Activated CD4-positive, alpha-beta T cell treated with anti-CD3 and anti-CD28 coated beads, Interleukin-2, amount 50 U/mL, for 4 hours (primary cell): ENCODE results near the gene PTGES3L.
"Not testable (repeated sequence)": the region's sequence is repeated elsewhere in the genome, so short reads cannot be mapped to it uniquely, and the experiment has no call there.

Source experiments
- DNase-seq, 2 experiments: peaks; one replicate each; pipeline ENCODE4 v3.0.0-alpha.2; 2020

The PTGES3L gene

DNA sequence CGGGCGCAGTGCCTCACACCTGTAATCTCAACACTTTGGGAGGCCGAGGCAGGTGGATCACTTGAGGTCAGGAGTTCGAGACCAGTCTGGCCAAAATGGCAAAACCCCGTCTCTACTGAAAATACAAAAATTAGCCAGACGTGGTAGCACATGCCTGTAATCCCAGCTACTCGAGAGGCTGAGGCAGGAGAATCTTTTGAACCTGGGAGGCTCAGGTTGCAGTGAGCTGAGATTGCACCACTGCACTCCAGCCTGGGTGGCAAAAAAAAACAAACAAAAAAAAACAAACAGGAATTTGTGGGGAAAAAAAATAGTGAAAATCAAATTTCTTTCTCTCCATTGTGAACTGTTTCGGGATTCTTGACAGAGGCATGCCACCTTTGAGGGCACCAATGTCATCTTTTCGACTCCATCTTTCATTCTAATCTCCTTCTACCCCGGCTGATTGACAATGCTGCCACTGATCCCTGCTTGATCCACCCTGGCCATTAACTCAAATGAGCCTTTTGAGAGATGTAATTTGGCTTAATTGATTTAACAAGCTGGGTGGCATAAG lies 60.3 kb downstream of the PTGES3L start:
- DNase-seq: not testable (repeated sequence)

DNA sequence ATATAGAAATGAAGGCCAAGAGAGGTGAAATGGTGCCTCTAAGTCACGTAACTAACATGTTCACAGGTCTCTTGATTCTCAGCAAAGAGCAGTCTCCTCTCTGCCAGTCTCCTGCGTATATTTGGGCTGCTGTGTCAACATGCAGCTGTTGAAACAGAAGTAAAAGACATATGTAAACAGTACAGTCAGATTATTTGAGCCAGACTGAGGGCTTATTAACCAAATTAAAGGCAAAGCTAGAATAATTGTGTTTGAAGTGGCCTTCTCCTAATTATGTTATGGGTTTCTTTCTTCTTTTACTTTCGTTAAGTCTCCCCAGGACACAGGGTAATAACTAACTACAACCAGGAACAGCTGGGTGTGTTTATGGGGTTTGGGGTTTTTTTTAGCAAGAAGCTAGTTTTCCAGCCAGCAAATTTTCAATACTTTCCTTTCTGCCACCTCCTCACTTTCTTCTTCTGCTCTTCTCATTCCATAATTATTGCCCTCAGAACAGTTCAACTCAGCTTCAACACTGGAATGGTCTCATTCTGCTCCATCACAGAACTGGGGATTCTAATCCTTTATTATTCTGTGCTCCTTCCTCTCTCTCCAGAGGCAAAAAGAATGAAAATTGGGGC lies 60.9 kb downstream of the PTGES3L start:
- DNase-seq: no peak
